SK-N-SH (cell line): ENCODE data around the gene RPH3AL. TPM values are rescaled to one million over a fixed set of nuclear protein-coding genes. Genes with fewer than 3 reads are reported as not detected.

Experiments used
- CTCF ChIA-PET: fragments of 300-600, 350-600 bp; formaldehyde crosslinking; extraction: SDS; loops from one replicate; lab custom pipeline; 2021; lab: Yijun Ruan, JAX
- POLR2A ChIA-PET: fragments of 350-600 bp; sonication (Branson Sonifier 250); formaldehyde crosslinking; extraction: SDS; loops from one replicate; lab custom pipeline; 2020; ENCODE audit warnings: antibody characterized with exemption, inconsistent platforms; lab: Yijun Ruan, JAX
- DNase-seq: peaks from one replicate; pipeline ENCODE4 v3.0.0; 2012
- H2AFZ ChIP-seq: fragments of 200-600 bp; sonication (generic); 2 replicates; pipeline ENCODE4 v1.8.1; 2016; ENCODE audit warnings: antibody characterized with exemption, mild to moderate bottlenecking, low read depth
- H3F3A ChIP-seq: fragments of 200-600 bp; sonication (generic); replicated peaks from 2 replicates; pipeline ENCODE3; 2016; ENCODE audit warnings: antibody characterized with exemption, mild to moderate bottlenecking; ENCODE audit not compliant: insufficient read depth
- H3K27ac ChIP-seq, 2 experiments: fragments of 200-500 bp in 1 of 2; fragments of 200-600 bp in 1 of 2; sonication (Bioruptor generic) in 1 of 2; sonication (generic), shearing (Covaris generic) in 1 of 2; 2 replicates each; pipeline versions ENCODE4 v1.5.1 to v1.6.1; 2014 to 2016; ENCODE audit warnings: low read depth in 2 of 2, inconsistent platforms in 1 of 2, low read length in 1 of 2, mild to moderate bottlenecking in 1 of 2, mixed read lengths in 1 of 2
- H3K27me3 ChIP-seq: fragments of 200-600 bp; sonication (generic), shearing (Covaris generic); 2 replicates; pipeline ENCODE4 v1.6.1; 2016; ENCODE audit warnings: mixed run types; ENCODE audit not compliant: insufficient read depth
- H3K36me3 ChIP-seq, 2 experiments: fragments of 200-500 bp in 1 of 2; fragments of 200-600 bp in 1 of 2; sonication (Bioruptor generic) in 1 of 2; sonication (generic) in 1 of 2; replicated peaks in 1 of 2; 2 replicates each; pipeline versions ENCODE3 to v1.5.1; 2014 to 2016; ENCODE audit warnings: low read length in 1 of 2, mild to moderate bottlenecking in 1 of 2; ENCODE audit not compliant: insufficient read depth in 2 of 2, control insufficient read depth in 1 of 2
- H3K4me1 ChIP-seq, 2 experiments: fragments of 200-500 bp in 1 of 2; fragments of 200-600 bp in 1 of 2; sonication (Bioruptor generic) in 1 of 2; sonication (generic), shearing (Covaris generic) in 1 of 2; 2 replicates each; pipeline versions ENCODE4 v1.5.1 to v1.6.1; 2014 to 2016; ENCODE audit warnings: low read depth in 1 of 2, low read length in 1 of 2, mixed run types in 1 of 2; ENCODE audit not compliant: insufficient read depth in 2 of 2, control insufficient read depth in 1 of 2
- H3K4me2 ChIP-seq: fragments of 200-600 bp; sonication (generic), shearing (Covaris generic); 2 replicates; pipeline ENCODE4 v1.6.1; 2017; ENCODE audit warnings: mixed run types
- H3K4me3 ChIP-seq, 2 experiments: fragments of 200-500 bp in 1 of 2; fragments of 200-600 bp in 1 of 2; sonication (Bioruptor generic) in 1 of 2; sonication (generic), shearing (Covaris generic) in 1 of 2; 2 replicates each; pipeline versions ENCODE4 v1.5.1 to v1.8.1; 2014 to 2016; ENCODE audit warnings: low read depth in 2 of 2, inconsistent platforms in 1 of 2, low read length in 1 of 2, mild to moderate bottlenecking in 1 of 2, mixed read lengths in 1 of 2, moderate library complexity in 1 of 2
- H3K79me2 ChIP-seq: fragments of 200-600 bp; sonication (generic); 2 replicates; pipeline ENCODE4 v1.8.1; 2017; ENCODE audit warnings: mild to moderate bottlenecking; ENCODE audit not compliant: insufficient read depth
- H3K9ac ChIP-seq: fragments of 200-600 bp; sonication (generic); 2 replicates; pipeline ENCODE4 v1.6.1; 2017; ENCODE audit warnings: mixed run types
- H3K9me2 ChIP-seq: fragments of 200-600 bp; sonication (generic); 2 replicates; pipeline ENCODE4 v1.6.1; 2017; ENCODE audit warnings: mixed run types
- H3K9me3 ChIP-seq: fragments of 200-600 bp; sonication (generic); 2 replicates; pipeline ENCODE4 v1.6.1; 2017; ENCODE audit warnings: mixed run types, mild to moderate bottlenecking, moderate library complexity
- H4K20me1 ChIP-seq: fragments of 200-600 bp; sonication (generic); 2 replicates; pipeline ENCODE4 v1.6.1; 2017; ENCODE audit warnings: mild to moderate bottlenecking, mixed run types; ENCODE audit not compliant: insufficient read depth
- ELF1 ChIP-seq: IDR thresholded peaks from 2 replicates; pipeline ENCODE4 v1.4.0; 2012
- EZH2phosphoT487 ChIP-seq: fragments of 200-600 bp; sonication (generic); IDR thresholded peaks from 2 replicates; pipeline ENCODE4 v1.6.1; 2017; ENCODE audit warnings: low read depth, mixed run types, mild to moderate bottlenecking, antibody characterized with exemption, moderate library complexity, borderline replicate concordance
- FOSL2 ChIP-seq: IDR thresholded peaks from 2 replicates; pipeline ENCODE4 v1.4.0; 2012; ENCODE audit warnings: low read depth, mild to moderate bottlenecking, moderate library complexity, borderline replicate concordance
- FOXJ3 ChIP-seq: sonication (generic); formaldehyde crosslinking; IDR thresholded peaks from 2 replicates; pipeline ENCODE4 v1.5.1; 2020; ENCODE audit warnings: mild to moderate bottlenecking, missing genetic modification reagents
- FOXM1 ChIP-seq: IDR thresholded peaks from 2 replicates; pipeline ENCODE4 v1.4.0; 2012; ENCODE audit warnings: low read depth, mild to moderate bottlenecking
- GABPA ChIP-seq: IDR thresholded peaks from 2 replicates; pipeline ENCODE4 v1.4.0; 2012; ENCODE audit warnings: low read depth, mild to moderate bottlenecking
- IRF3 ChIP-seq: fragments of 150-350 bp; IDR thresholded peaks from 2 replicates; pipeline ENCODE4 v1.6.1; 2016; ENCODE audit warnings: mild to moderate bottlenecking, low read depth, low read length
- MEF2A ChIP-seq: IDR thresholded peaks from 2 replicates; pipeline ENCODE4 v1.4.0; 2012; ENCODE audit warnings: low read depth, borderline replicate concordance
- MXI1 ChIP-seq: IDR thresholded peaks from 2 replicates; pipeline ENCODE4 v1.6.1; 2012; ENCODE audit warnings: mild to moderate bottlenecking, low read depth, low read length, improper control_type of control experiment
- NFIC ChIP-seq: IDR thresholded peaks from 2 replicates; pipeline ENCODE4 v1.4.0; 2012; ENCODE audit warnings: borderline replicate concordance
- NRF1 ChIP-seq: IDR thresholded peaks from 2 replicates; pipeline ENCODE4 v1.6.1; 2012; ENCODE audit warnings: low read depth, mild to moderate bottlenecking, low read length
- POLR2AphosphoS5 ChIP-seq: IDR thresholded peaks from 2 replicates; pipeline ENCODE4 v1.6.1; 2012; ENCODE audit warnings: low read depth, low read length
- RAD21 ChIP-seq: IDR thresholded peaks from 2 replicates; pipeline ENCODE4 v1.6.1; 2012; ENCODE audit warnings: mild to moderate bottlenecking, low read length
- SIN3A ChIP-seq: IDR thresholded peaks from 2 replicates; pipeline ENCODE4 v1.6.1; 2012; ENCODE audit warnings: low read depth, mild to moderate bottlenecking, low read length, moderate library complexity, borderline replicate concordance
- SMC3 ChIP-seq: IDR thresholded peaks from 2 replicates; pipeline ENCODE4 v1.6.1; 2012; ENCODE audit warnings: low read depth, low read length, improper control_type of control experiment
- USF1 ChIP-seq: IDR thresholded peaks from 2 replicates; pipeline ENCODE4 v1.4.0; 2012; ENCODE audit warnings: low read depth, borderline replicate concordance
- YY1 ChIP-seq: IDR thresholded peaks from 2 replicates; pipeline ENCODE4 v1.4.0; 2012; ENCODE audit warnings: low read depth, mild to moderate bottlenecking
- WGBS: methylation state at CpG from one replicate; pipeline ENCODE4 v1.1.6; 2017; ENCODE audit warnings: low lambda C conversion rate; 5-methylcytosine and 5-hydroxymethylcytosine counted together
- polyA plus RNA-seq, 3 experiments: library from polyadenylated mRNA; depleted of rRNA; stranded (reverse); fragments of >200 nt; gene quantifications; 2 replicates each; pipeline ENCODE4 v1.2.3, GENCODE V29; 2012
- TF ChIP-seq, protein P1 (sequence below): fragments of 150-350 bp; IDR thresholded peaks from 2 replicates; pipeline ENCODE4 v1.6.1; 2017; ENCODE audit warnings: antibody characterized with exemption, low read length, low read depth, borderline replicate concordance
- TF ChIP-seq, protein P2 (sequence below): fragments of 200-600 bp; sonication (generic); IDR thresholded peaks from 2 replicates; pipeline ENCODE4 v1.6.1; 2017; ENCODE audit warnings: antibody characterized with exemption, mild to moderate bottlenecking, moderate library complexity

RPH3AL gene
- polyA plus RNA-seq, 1 of the 3 experiments (the other 2 are of a cell fraction) = 2.9 TPM

DNA sequence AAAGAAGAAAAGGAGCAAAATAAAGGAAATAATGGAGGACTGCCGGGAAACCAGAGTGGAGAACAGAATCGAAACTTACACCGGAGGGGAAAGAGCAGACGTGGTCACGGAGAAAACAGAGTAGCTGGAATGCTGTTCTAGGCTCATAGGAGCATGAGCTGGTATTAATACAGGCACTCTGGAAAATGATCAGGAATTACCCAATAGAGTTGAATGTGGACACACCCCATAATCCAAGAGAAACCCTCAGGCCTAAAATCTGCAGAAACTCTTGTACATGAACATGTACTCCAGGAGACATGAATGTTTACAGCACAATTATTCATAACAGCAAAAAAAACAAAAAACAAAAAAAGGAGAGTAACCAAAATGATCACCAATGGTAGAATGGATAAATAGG lies 77.7 kb downstream of the RPH3AL start:
- TF ChIP-seq SIN3A (no peak), RAD21 (no peak), SMC3 (no peak), MXI1 (no peak), ELF1 (no peak), EZH2phosphoT487 (no peak), POLR2AphosphoS5 (no peak), FOSL2 (no peak), GABPA (no peak), IRF3 (no peak), NFIC (no peak), NRF1 (no peak), MEF2A (no peak), FOXJ3 (CRISPR knock-in tag) (no peak), YY1 (no peak), FOXM1 (no peak), USF1 (no peak)
- TF ChIP-seq, protein P1, sequence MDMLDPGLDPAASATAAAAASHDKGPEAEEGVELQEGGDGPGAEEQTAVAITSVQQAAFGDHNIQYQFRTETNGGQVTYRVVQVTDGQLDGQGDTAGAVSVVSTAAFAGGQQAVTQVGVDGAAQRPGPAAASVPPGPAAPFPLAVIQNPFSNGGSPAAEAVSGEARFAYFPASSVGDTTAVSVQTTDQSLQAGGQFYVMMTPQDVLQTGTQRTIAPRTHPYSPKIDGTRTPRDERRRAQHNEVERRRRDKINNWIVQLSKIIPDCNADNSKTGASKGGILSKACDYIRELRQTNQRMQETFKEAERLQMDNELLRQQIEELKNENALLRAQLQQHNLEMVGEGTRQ = no peak
- TF ChIP-seq, protein P2, sequence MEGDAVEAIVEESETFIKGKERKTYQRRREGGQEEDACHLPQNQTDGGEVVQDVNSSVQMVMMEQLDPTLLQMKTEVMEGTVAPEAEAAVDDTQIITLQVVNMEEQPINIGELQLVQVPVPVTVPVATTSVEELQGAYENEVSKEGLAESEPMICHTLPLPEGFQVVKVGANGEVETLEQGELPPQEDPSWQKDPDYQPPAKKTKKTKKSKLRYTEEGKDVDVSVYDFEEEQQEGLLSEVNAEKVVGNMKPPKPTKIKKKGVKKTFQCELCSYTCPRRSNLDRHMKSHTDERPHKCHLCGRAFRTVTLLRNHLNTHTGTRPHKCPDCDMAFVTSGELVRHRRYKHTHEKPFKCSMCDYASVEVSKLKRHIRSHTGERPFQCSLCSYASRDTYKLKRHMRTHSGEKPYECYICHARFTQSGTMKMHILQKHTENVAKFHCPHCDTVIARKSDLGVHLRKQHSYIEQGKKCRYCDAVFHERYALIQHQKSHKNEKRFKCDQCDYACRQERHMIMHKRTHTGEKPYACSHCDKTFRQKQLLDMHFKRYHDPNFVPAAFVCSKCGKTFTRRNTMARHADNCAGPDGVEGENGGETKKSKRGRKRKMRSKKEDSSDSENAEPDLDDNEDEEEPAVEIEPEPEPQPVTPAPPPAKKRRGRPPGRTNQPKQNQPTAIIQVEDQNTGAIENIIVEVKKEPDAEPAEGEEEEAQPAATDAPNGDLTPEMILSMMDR = no peak
- 90% methylated on average over 5 of the region's 5 CpGs for WGBS
- Histone ChIP-seq H3K9ac (no peak overlapping the region), H3K36me3 (no peaks in the 10 kb centered on the region), H3K4me3 (no peak overlapping the region), H3K9me2 (no peaks in the 10 kb centered on the region), H3K4me1 (no peaks in the 10 kb centered on the region; a peak in 1 of 4 replicates), H3K27ac (no peak overlapping the region), H4K20me1 (no peaks in the 10 kb centered on the region), H2AFZ (no peak overlapping the region), H3F3A (peaks cover 3% of the 10 kb centered on the region), H3K9me3 (no peaks in the 10 kb centered on the region), H3K4me2 (no peak overlapping the region), H3K79me2 (no peaks in the 10 kb centered on the region), H3K27me3 (no peaks in the 10 kb centered on the region)
- CTCF ChIA-PET = interaction anchor here (2.2 kb wide), 1 partner anchor 124 kb away, joined by 4 read pairs; no protein-coding TSS in a partner anchor
- POLR2A ChIA-PET = no interaction called here
- no peak for DNase-seq
